Endothelial cell of umbilical vein (primary cell): ENCODE results near the gene CIDEB. TPM values are rescaled to one million over a fixed set of nuclear protein-coding genes. Genes with fewer than 3 reads are reported as not detected.
A peak's percentile ranks its signal among the peaks of the same experiment; 100 is the strongest.

Source experiments
- BruUV-seq: library from RNA; stranded (reverse); fragments of 400-500 nt; replicated peaks from 2 replicates; lab custom pipeline; 2021; lab: Mats Ljungman, UMichigan
- CTCF ChIA-PET: fragments of 300-600, 350-600 bp; sonication (Branson Sonifier 250); formaldehyde crosslinking; loops from one replicate; lab custom pipeline; 2021; ENCODE audit warnings: antibody characterized with exemption, inconsistent platforms; lab: Charles Lee
- POLR2A ChIA-PET: fragments of 300-600, 350-600 bp; sonication (Branson Sonifier 250); formaldehyde crosslinking; loops from one replicate; lab custom pipeline; 2021; ENCODE audit warnings: antibody characterized with exemption, inconsistent platforms; lab: Charles Lee
- DNase-seq: peaks from one replicate; pipeline ENCODE4 v3.0.0-alpha.2; 2011; ENCODE audit warnings: low read depth, low spot score
- FAIRE-seq: peaks from 2 replicates; lab custom pipeline; 2011; peaks lifted over from hg19 to GRCh38; lab: Jason Lieb, UNC
- H2AFZ ChIP-seq: 2 replicates; pipeline ENCODE4 v1.6.0; 2012; ENCODE audit warnings: low read depth, low read length, control low read depth, inconsistent platforms
- H3K27ac ChIP-seq: 2 replicates; pipeline ENCODE4 v1.5.1; 2011; ENCODE audit warnings: low read depth, mild to moderate bottlenecking, control low read depth, low read length, moderate library complexity; ENCODE audit not compliant: insufficient read depth
- H3K27me3 ChIP-seq, 2 experiments: 2 replicates each; pipeline versions ENCODE4 v1.6.0 to v1.6.1; 2011; ENCODE audit warnings: low read length in 2 of 2, mixed read lengths in 1 of 2; ENCODE audit not compliant: control insufficient read depth in 2 of 2, insufficient read depth in 2 of 2
- H3K36me3 ChIP-seq, 2 experiments: 2 replicates in 1 of 2; 3 replicates in 1 of 2; pipeline ENCODE4 v1.5.1; 2011; ENCODE audit warnings: low read length in 2 of 2, mild to moderate bottlenecking in 1 of 2, moderate library complexity in 1 of 2; ENCODE audit not compliant: control insufficient read depth in 2 of 2, insufficient read depth in 2 of 2; ENCODE audit errors: extremely low read depth in 1 of 2
- H3K4me1 ChIP-seq: 3 replicates; pipeline ENCODE4 v1.5.1; 2011; ENCODE audit warnings: mild to moderate bottlenecking, low read length; ENCODE audit not compliant: control insufficient read depth, insufficient read depth; ENCODE audit errors: extremely low read depth
- H3K4me2 ChIP-seq: 2 replicates; pipeline ENCODE4 v1.6.1; 2011; ENCODE audit warnings: low read length, control low read depth, mixed read lengths; ENCODE audit not compliant: insufficient read depth
- H3K4me3 ChIP-seq, 3 experiments: fragments of 200-600 bp in 1 of 3; sonication (generic), shearing (Covaris generic) in 1 of 3; replicated peaks in 1 of 3; 2 replicates each; pipeline ENCODE4 v1.5.1; 2011 to 2016; ENCODE audit warnings: control low read depth in 3 of 3, low read length in 3 of 3, mild to moderate bottlenecking in 2 of 3, inconsistent platforms in 1 of 3, low read depth in 1 of 3, moderate library complexity in 1 of 3; ENCODE audit not compliant: insufficient read depth in 1 of 3
- H3K79me2 ChIP-seq: 2 replicates; pipeline ENCODE4 v1.6.0; 2012; ENCODE audit warnings: low read length, inconsistent platforms; ENCODE audit not compliant: control insufficient read depth, insufficient read depth
- H3K9ac ChIP-seq: replicated peaks from 2 replicates; pipeline ENCODE3; 2011; ENCODE audit warnings: low read length, control low read depth; ENCODE audit not compliant: insufficient read depth; ENCODE audit errors: extremely low read depth
- H3K9me1 ChIP-seq: replicated peaks from 3 replicates; pipeline ENCODE4 v1.6.0; 2011; ENCODE audit warnings: mild to moderate bottlenecking, low read length; ENCODE audit not compliant: control insufficient read depth, insufficient read depth; ENCODE audit errors: extremely low read depth
- H3K9me3 ChIP-seq: replicated peaks from 2 replicates; pipeline ENCODE4 v1.5.1; 2012; ENCODE audit warnings: low read length, inconsistent platforms; ENCODE audit not compliant: control insufficient read depth, insufficient read depth
- H4K20me1 ChIP-seq: replicated peaks from 2 replicates; pipeline ENCODE3; 2011; ENCODE audit warnings: mild to moderate bottlenecking, low read length; ENCODE audit not compliant: control insufficient read depth, insufficient read depth; ENCODE audit errors: extremely low read depth
- GATA2 ChIP-seq: IDR thresholded peaks from 2 replicates; pipeline ENCODE4 v1.7.0; 2011; ENCODE audit warnings: low read depth, mild to moderate bottlenecking, moderate library complexity, mixed read lengths, low read length; ENCODE audit not compliant: insufficient read length, insufficient read depth
- JUN ChIP-seq: IDR thresholded peaks from 2 replicates; pipeline ENCODE4 v1.6.1; 2011; ENCODE audit warnings: borderline replicate concordance, low read depth; ENCODE audit not compliant: insufficient read length, insufficient read depth
- POLR2A ChIP-seq: IDR thresholded peaks from 2 replicates; pipeline ENCODE4 v1.6.1; 2012; ENCODE audit warnings: low read depth, mild to moderate bottlenecking, control low read depth, low read length
- POLR2AphosphoS5 ChIP-seq: IDR thresholded peaks from 2 replicates; pipeline ENCODE4 v1.6.1; 2012; ENCODE audit warnings: low read depth, mild to moderate bottlenecking, control low read depth, low read length, moderate library complexity; ENCODE audit not compliant: insufficient read depth
- dilution Hi-C: fragments of 300-500 bp; cut with MboI; formaldehyde crosslinking; loops from one replicate; pipeline ENCODE4 v1.15.0; 2019; ENCODE audit warnings: low sequenced_read_pairs; ENCODE audit not compliant: extremely low pct_ligation_motif_present
- intact Hi-C: fragments of 100-400 bp; cut with micrococcal nuclease; formaldehyde crosslinking; loops from one replicate; pipeline ENCODE4 v1.10.0; 2022
- polyA plus RNA-seq, 4 experiments: library from polyadenylated mRNA; depleted of rRNA in 3 of 4; stranded (reverse) in 3 of 4; unstranded in 1 of 4; fragments of >200 nt; gene quantifications; 2 replicates each; pipeline versions ENCODE4 v1.2.1 to v1.2.3, GENCODE V29; 2011 to 2012; ENCODE audit warnings: missing spikeins in 1 of 4
- total RNA-seq: library from RNA; stranded (reverse); gene quantifications from 2 replicates; pipeline ENCODE4 v1.2.3, GENCODE V29; 2021
- TF ChIP-seq, protein P1 (sequence below): IDR thresholded peaks from 2 replicates; pipeline ENCODE4 v1.6.1; 2011; ENCODE audit not compliant: insufficient read depth, insufficient read length

Gene CIDEB
- total and polyA plus RNA-seq, 2 donors (not counting 3 experiments of a cell fraction or from before 2014, with no cell fraction given): 5.2 to 7.2 TPM

DNA sequence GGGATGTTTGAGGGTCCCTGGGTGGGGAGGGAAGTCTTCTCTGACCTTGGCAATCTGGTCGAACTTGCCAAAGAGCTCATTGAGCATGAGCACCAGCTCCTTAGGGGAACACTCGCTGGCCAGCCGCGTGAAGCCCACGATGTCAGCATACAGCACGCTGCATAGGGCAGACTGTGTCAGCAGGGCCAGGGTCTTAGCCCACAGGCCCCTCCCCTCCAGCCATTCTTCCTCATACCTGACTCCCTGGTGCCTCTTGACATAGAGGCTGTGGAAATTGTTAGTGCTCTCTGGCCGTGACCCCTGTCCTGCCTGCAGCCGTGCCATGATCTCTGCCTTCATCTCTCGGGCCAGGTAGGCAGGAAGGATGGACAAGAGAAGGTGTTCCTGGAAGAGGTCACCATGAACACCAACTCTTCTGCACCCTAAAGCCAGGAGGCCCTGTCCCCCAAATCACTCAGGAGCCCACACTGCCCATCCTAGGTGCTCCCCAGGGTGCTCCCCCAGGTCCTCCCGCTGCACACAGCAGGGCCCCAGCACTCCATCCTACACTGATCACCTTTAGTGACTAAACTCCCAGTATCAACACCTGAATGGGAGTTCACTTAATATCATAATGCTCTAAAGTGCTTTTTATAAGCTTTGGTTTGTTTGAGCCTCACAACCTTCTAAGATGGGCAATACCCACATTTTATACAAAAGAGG, 23.3 kb upstream of the CIDEB start:
- no TSS peak for BruUV-seq
- Histone ChIP-seq H3K9me3 (no peaks in the 10 kb centered on the region), H3K36me3 (peaks cover 0 to 8% of the 10 kb centered on the region in 2 experiments), H4K20me1 (no peaks in the 10 kb centered on the region), H3K79me2 (no peaks in the 10 kb centered on the region), H3K27me3 (no peaks in the 10 kb centered on the region), H3K4me3 (no peak overlapping the region), H2AFZ (no peak overlapping the region), H3K9me1 (no peaks in the 10 kb centered on the region), H3K4me2 (no peak overlapping the region), H3K9ac (no peak overlapping the region), H3K27ac (no peak overlapping the region), H3K4me1 (peaks cover 29% of the 10 kb centered on the region)
- intact Hi-C loops (no loop called here), dilution Hi-C loops (no loop called here)
- no peak for DNase-seq
- FAIRE-seq: no peak
- ChIA-PET POLR2A (no interaction called here), CTCF (interaction anchor here (0.6 to 20.1 kb wide), 9 partner anchors 13 to 216 kb away, joined by 3 to 811 read pairs (median 7); partner anchors contain the start of genes CBLN3, CIDEB, DCAF11 and KHNYN)
- TF ChIP-seq JUN (no peak), GATA2 (no peak), POLR2A (peak; percentile 47), POLR2AphosphoS5 (no peak)

DNA sequence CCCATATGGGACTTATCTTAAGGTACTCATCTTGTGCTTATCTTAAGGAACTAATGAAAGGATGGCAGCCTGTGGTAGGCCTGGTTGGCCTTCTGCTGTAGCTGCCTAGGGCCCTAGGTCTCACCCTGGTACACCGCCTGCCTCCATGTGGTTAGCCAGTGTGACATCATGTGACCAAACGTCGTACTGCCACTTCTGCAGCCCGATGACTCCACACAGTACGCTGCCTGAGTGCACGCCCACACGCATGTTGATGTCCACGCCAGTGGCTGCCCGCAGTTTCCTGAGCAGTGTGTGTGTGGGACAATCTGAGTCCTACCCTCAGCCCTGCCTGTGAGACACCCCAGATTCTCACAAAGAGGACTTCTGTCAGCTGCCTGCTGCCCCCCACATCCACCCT, 22.0 kb upstream of the CIDEB start:
- POLR2A ChIA-PET: no interaction called here
- DNase-seq (no peak), FAIRE-seq (no peak)
- CTCF ChIA-PET: interaction anchor here (1.0 to 20.1 kb wide), 3 partner anchors 33 to 104 kb away, joined by 3 to 811 read pairs (median 3); partner anchors contain the start of genes CBLN3 and KHNYN
- Histone ChIP-seq H3K9me1 (no peaks in the 10 kb centered on the region), H2AFZ (no peak overlapping the region), H3K79me2 (no peaks in the 10 kb centered on the region), H3K36me3 (peaks cover 0 to 13% of the 10 kb centered on the region in 2 experiments), H3K4me1 (peaks cover 17% of the 10 kb centered on the region), H3K4me3 (no peak overlapping the region), H3K9me3 (no peaks in the 10 kb centered on the region), H3K4me2 (no peak overlapping the region), H3K27ac (no peak overlapping the region), H3K9ac (no peak overlapping the region), H3K27me3 (no peaks in the 10 kb centered on the region), H4K20me1 (no peaks in the 10 kb centered on the region)
- dilution Hi-C loops (no loop called here), intact Hi-C loops (no loop called here)
- TF ChIP-seq POLR2AphosphoS5 (peak; percentile 28), POLR2A (peak; percentile 40)
- TF ChIP-seq, protein P1, sequence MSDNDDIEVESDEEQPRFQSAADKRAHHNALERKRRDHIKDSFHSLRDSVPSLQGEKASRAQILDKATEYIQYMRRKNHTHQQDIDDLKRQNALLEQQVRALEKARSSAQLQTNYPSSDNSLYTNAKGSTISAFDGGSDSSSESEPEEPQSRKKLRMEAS: no peak
- no TSS peak for BruUV-seq
